ENCODE results near the gene TMEM212. TPM values are rescaled to one million over a fixed set of nuclear protein-coding genes. Genes with fewer than 3 reads are reported as not detected.
A peak's percentile ranks its signal among the peaks of the same experiment; 100 is the strongest.

The TMEM212 gene
- total and polyA plus RNA-seq, 9 of the 15 experiments (the other 6 are each of a cell fraction or from before 2014, with no cell fraction given): not detected

DNA sequence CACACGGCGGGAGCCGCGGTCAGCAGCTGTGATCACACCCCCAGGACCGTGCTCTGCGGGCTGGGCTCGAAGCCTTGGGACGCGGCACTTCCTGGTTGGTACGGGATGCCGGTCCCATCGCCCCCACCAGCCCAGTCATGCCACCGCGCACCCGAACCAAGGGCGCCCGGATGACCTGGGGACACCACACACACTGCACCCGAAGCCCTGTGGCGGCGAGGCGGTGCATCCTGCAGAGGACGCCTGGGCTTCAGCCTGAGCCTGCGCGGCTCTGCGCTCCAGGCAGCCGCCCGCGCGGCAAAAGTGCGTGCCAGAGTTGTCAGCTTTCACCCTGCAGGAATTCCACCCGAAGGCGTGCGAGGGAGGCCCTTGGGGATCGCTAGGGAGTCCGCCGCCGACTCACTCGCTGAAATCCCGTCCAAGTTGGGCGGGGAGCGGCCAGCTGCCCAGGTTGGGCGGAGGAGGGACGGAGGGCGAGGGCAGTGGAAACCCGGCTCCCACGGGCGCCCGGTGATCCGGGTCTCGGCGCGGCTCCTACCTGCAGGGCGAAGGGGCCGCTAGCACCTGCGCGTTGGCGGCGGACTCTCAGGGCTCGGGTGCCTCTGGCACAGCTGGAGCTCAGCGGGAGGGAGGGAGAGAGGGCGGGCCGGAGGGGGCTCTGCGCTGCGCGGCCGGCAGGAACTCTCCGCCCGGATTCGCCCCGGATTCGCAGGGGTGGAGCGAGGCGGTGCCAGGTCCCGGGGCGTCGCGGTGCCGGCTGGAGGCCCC, 33.1 kb upstream of the TMEM212 start, which contains the start of gene PLD1 (continued):
- TF ChIP-seq CCNT2 (IDR thresholded peaks at IDR 0.05; ENCODE audit: borderline replicate concordance, extremely low read depth, insufficient read length, low read depth, low read length) (peak; percentile 80), PURB (CRISPR knock-in tag; IDR thresholded peaks at IDR 0.05; ENCODE audit: low read depth) (no peak), BHLHE40 (IDR thresholded peaks at IDR 0.05; ENCODE audit: low read length) (0 out of 2 replicates have a peak, but pooled peaks have one; percentile 24), MXI1 (IDR thresholded peaks at IDR 0.05; ENCODE audit: low read depth, low read length) (0 out of 2 replicates have a peak, but pooled peaks have one; percentile 2), SMARCB1 (IDR thresholded peaks at IDR 0.05; ENCODE audit: insufficient read length, low read depth) (peak; percentile 2), SMAD1 (IDR thresholded peaks at IDR 0.05; ENCODE audit: low read depth, low read length, partially characterized antibody) (peak; percentile 32), ATF1 (CRISPR knock-in tag; IDR thresholded peaks at IDR 0.05) (no peak), ATF1 (tag; IDR thresholded peaks at IDR 0.05) (peak; percentile 56), NR4A1 (CRISPR knock-in tag; IDR thresholded peaks at IDR 0.05) (peak; percentile 57; the same call in 1 of the 2 replicates), NR4A1 (tag; IDR thresholded peaks at IDR 0.05) (no peak), TCF3 (CRISPR knock-in tag; IDR thresholded peaks at IDR 0.05) (0 out of 2 replicates have a peak, but pooled peaks have one; percentile 28), ZNF717 (CRISPR knock-in tag; IDR thresholded peaks at IDR 0.05) (0 out of 2 replicates have a peak, but pooled peaks have one; percentile 16)
- TF ChIP-seq, protein P1, sequence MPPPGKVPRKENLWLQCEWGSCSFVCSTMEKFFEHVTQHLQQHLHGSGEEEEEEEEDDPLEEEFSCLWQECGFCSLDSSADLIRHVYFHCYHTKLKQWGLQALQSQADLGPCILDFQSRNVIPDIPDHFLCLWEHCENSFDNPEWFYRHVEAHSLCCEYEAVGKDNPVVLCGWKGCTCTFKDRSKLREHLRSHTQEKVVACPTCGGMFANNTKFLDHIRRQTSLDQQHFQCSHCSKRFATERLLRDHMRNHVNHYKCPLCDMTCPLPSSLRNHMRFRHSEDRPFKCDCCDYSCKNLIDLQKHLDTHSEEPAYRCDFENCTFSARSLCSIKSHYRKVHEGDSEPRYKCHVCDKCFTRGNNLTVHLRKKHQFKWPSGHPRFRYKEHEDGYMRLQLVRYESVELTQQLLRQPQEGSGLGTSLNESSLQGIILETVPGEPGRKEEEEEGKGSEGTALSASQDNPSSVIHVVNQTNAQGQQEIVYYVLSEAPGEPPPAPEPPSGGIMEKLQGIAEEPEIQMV (tag; conservative IDR thresholded peaks at IDR 0.05; ENCODE audit: low read depth): no peak
- TF ChIP-seq, protein P2, sequence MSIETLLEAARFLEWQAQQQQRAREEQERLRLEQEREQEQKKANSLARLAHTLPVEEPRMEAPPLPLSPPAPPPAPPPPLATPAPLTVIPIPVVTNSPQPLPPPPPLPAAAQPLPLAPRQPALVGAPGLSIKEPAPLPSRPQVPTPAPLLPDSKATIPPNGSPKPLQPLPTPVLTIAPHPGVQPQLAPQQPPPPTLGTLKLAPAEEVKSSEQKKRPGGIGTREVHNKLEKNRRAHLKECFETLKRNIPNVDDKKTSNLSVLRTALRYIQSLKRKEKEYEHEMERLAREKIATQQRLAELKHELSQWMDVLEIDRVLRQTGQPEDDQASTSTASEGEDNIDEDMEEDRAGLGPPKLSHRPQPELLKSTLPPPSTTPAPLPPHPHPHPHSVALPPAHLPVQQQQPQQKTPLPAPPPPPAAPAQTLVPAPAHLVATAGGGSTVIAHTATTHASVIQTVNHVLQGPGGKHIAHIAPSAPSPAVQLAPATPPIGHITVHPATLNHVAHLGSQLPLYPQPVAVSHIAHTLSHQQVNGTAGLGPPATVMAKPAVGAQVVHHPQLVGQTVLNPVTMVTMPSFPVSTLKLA (conservative IDR thresholded peaks at IDR 0.05): peak; percentile 12 to 50; a peak in 3 of 4 replicates
- TF ChIP-seq, protein P3, sequence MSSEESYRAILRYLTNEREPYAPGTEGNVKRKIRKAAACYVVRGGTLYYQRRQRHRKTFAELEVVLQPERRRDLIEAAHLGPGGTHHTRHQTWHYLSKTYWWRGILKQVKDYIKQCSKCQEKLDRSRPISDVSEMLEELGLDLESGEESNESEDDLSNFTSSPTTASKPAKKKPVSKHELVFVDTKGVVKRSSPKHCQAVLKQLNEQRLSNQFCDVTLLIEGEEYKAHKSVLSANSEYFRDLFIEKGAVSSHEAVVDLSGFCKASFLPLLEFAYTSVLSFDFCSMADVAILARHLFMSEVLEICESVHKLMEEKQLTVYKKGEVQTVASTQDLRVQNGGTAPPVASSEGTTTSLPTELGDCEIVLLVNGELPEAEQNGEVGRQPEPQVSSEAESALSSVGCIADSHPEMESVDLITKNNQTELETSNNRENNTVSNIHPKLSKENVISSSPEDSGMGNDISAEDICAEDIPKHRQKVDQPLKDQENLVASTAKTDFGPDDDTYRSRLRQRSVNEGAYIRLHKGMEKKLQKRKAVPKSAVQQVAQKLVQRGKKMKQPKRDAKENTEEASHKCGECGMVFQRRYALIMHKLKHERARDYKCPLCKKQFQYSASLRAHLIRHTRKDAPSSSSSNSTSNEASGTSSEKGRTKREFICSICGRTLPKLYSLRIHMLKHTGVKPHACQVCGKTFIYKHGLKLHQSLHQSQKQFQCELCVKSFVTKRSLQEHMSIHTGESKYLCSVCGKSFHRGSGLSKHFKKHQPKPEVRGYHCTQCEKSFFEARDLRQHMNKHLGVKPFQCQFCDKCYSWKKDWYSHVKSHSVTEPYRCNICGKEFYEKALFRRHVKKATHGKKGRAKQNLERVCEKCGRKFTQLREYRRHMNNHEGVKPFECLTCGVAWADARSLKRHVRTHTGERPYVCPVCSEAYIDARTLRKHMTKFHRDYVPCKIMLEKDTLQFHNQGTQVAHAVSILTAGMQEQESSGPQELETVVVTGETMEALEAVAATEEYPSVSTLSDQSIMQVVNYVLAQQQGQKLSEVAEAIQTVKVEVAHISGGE (CRISPR knock-in tag; IDR thresholded peaks at IDR 0.05): peak in 1 of 3 experiments; percentile 68; a peak in 2 of 6 replicates
- TF ChIP-seq, protein P4, sequence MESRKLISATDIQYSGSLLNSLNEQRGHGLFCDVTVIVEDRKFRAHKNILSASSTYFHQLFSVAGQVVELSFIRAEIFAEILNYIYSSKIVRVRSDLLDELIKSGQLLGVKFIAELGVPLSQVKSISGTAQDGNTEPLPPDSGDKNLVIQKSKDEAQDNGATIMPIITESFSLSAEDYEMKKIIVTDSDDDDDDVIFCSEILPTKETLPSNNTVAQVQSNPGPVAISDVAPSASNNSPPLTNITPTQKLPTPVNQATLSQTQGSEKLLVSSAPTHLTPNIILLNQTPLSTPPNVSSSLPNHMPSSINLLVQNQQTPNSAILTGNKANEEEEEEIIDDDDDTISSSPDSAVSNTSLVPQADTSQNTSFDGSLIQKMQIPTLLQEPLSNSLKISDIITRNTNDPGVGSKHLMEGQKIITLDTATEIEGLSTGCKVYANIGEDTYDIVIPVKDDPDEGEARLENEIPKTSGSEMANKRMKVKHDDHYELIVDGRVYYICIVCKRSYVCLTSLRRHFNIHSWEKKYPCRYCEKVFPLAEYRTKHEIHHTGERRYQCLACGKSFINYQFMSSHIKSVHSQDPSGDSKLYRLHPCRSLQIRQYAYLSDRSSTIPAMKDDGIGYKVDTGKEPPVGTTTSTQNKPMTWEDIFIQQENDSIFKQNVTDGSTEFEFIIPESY (CRISPR knock-in tag; IDR thresholded peaks at IDR 0.05): 0 out of 2 replicates have a peak, but pooled peaks have one; percentile 13
- TF ChIP-seq, protein P5, sequence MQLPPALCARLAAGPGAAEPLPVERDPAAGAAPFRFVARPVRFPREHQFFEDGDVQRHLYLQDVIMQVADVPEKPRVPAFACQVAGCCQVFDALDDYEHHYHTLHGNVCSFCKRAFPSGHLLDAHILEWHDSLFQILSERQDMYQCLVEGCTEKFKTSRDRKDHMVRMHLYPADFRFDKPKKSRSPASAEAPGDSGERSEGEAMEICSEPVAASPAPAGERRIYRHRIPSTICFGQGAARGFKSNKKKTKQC (CRISPR knock-in tag; IDR thresholded peaks at IDR 0.05): peak; percentile 72; the same call in 1 of the 2 replicates
